HepG2 (cell line): Measurements from ENCODE around the gene KRTAP1-3. TPM values are rescaled to one million over a fixed set of nuclear protein-coding genes. Genes with fewer than 3 reads are reported as not detected.
A peak's percentile ranks its signal among the peaks of the same experiment; 100 is the strongest.

Experiments
- ATAC-seq: fragments of 200-7000 bp; cut with Tn5 transposase; 3 replicates; pipeline ENCODE4 v1.9.1; 2020; ENCODE audit warnings: mild to moderate bottlenecking, moderate library complexity
- BruUV-seq: library from RNA; stranded (reverse); fragments of 400-500 nt; replicated peaks from 2 replicates; lab custom pipeline; 2021; lab: Mats Ljungman, UMichigan
- CTCF ChIA-PET: fragments of 300-600 bp; formaldehyde crosslinking; extraction: SDS; loops from one replicate; lab custom pipeline; 2021; ENCODE audit warnings: low total read pairs, inconsistent platforms, low intra/inter-chr PET ratio; lab: Yijun Ruan, JAX
- POLR2A ChIA-PET: fragments of 350-600 bp; sonication (Branson Sonifier 250); formaldehyde crosslinking; loops from one replicate; lab custom pipeline; 2020; ENCODE audit warnings: antibody characterized with exemption, inconsistent platforms; lab: Yijun Ruan, JAX
- DNase-seq: peaks from one replicate; pipeline ENCODE4 v3.0.0-alpha.2; 2015; ENCODE audit warnings: low spot score
- FAIRE-seq: peaks from 3 replicates; lab custom pipeline; 2011; peaks lifted over from hg19 to GRCh38; lab: Jason Lieb, UNC
- H2AFZ ChIP-seq: one replicate; pipeline ENCODE4 v1.6.1; 2011; ENCODE audit warnings: low read length, inconsistent platforms
- H3K27ac ChIP-seq: fragments of 300-600 bp; 3 replicates; pipeline ENCODE4 v1.8.0; 2011; ENCODE audit warnings: mixed run types, mild to moderate bottlenecking, mixed read lengths, low read length, inconsistent platforms; ENCODE audit not compliant: insufficient read depth; ENCODE audit errors: extremely low read length
- H3K27me3 ChIP-seq, 2 experiments: fragments of 200-600 bp in 1 of 2; 2 replicates in 1 of 2; 3 replicates in 1 of 2; pipeline versions ENCODE4 v1.6.0 to v1.8.0; 2011; ENCODE audit warnings: low read length in 2 of 2, mild to moderate bottlenecking in 2 of 2, moderate library complexity in 2 of 2, inconsistent platforms in 1 of 2; ENCODE audit not compliant: insufficient read depth in 2 of 2, control insufficient read depth in 1 of 2
- H3K36me3 ChIP-seq, 2 experiments: fragments of 200-600 bp in 1 of 2; replicated peaks in 1 of 2; 2 replicates in 1 of 2; 3 replicates in 1 of 2; pipeline versions ENCODE4 v1.5.1 to v1.8.0; 2011; ENCODE audit warnings: low read length in 2 of 2, inconsistent platforms in 1 of 2; ENCODE audit not compliant: insufficient read depth in 2 of 2, control insufficient read depth in 1 of 2
- H3K4me1 ChIP-seq: 2 replicates; pipeline ENCODE4 v1.5.1; 2012; ENCODE audit warnings: low read length, inconsistent platforms; ENCODE audit not compliant: insufficient read depth
- H3K4me2 ChIP-seq: 2 replicates; pipeline ENCODE4 v1.6.0; 2011; ENCODE audit warnings: low read depth, low read length, inconsistent platforms
- H3K4me3 ChIP-seq, 3 experiments: fragments of 200-600 bp in 1 of 3; sonication (generic), shearing (Covaris generic) in 1 of 3; replicated peaks in 1 of 3; 2 replicates each; pipeline ENCODE4 v1.5.1; 2011 to 2016; ENCODE audit warnings: low read length in 3 of 3, inconsistent platforms in 2 of 3, low read depth in 2 of 3, mild to moderate bottlenecking in 2 of 3, control low read depth in 1 of 3, mixed read lengths in 1 of 3; ENCODE audit not compliant: insufficient read depth in 1 of 3
- H3K79me2 ChIP-seq: one replicate; pipeline ENCODE4 v1.6.1; 2011; ENCODE audit warnings: low read length, inconsistent platforms; ENCODE audit not compliant: insufficient read depth
- H3K9ac ChIP-seq: 2 replicates; pipeline ENCODE4 v1.6.0; 2011; ENCODE audit warnings: mild to moderate bottlenecking, low read depth, low read length, inconsistent platforms; ENCODE audit not compliant: insufficient read depth
- H3K9me3 ChIP-seq: 2 replicates; pipeline ENCODE4 v1.5.1; 2012; ENCODE audit warnings: mild to moderate bottlenecking, low read length
- H4K20me1 ChIP-seq: 2 replicates; pipeline ENCODE4 v1.6.0; 2011; ENCODE audit warnings: inconsistent platforms, mild to moderate bottlenecking, low read length, moderate library complexity; ENCODE audit not compliant: insufficient read depth
- ARHGAP35 ChIP-seq: sonication (generic); formaldehyde crosslinking; IDR thresholded peaks from 2 replicates; pipeline ENCODE4 v1.9.0; 2022; ENCODE audit warnings: mild to moderate bottlenecking, inconsistent platforms, moderate library complexity, missing genetic modification reagents, borderline replicate concordance
- BORCS8-MEF2B ChIP-seq: sonication (generic); formaldehyde crosslinking; IDR thresholded peaks from 2 replicates; pipeline ENCODE4 v1.8.0; 2022; ENCODE audit warnings: mild to moderate bottlenecking, missing genetic modification reagents
- ERF ChIP-seq: IDR thresholded peaks from 2 replicates; pipeline ENCODE4 v1.6.1; 2018; ENCODE audit warnings: missing biosample characterization, missing genetic modification reagents
- MXD1 ChIP-seq: sonication (generic); formaldehyde crosslinking; IDR thresholded peaks from 2 replicates; pipeline ENCODE4 v1.4.0; 2020; ENCODE audit warnings: mild to moderate bottlenecking, missing genetic modification reagents
- ZGPAT ChIP-seq: IDR thresholded peaks from 2 replicates; pipeline ENCODE4 v1.6.1; 2016; ENCODE audit warnings: mild to moderate bottlenecking
- ZNF329 ChIP-seq: sonication (generic); formaldehyde crosslinking; IDR thresholded peaks from 2 replicates; pipeline ENCODE4 v1.9.0; 2021; ENCODE audit warnings: low read depth, mild to moderate bottlenecking, missing genetic modification reagents
- ZNF589 ChIP-seq: sonication (generic); formaldehyde crosslinking; conservative IDR thresholded peaks from 2 replicates; pipeline ENCODE4 v1.8.0; 2022; ENCODE audit warnings: mild to moderate bottlenecking, moderate library complexity, missing genetic modification reagents
- ZNF598 ChIP-seq: sonication (generic); formaldehyde crosslinking; IDR thresholded peaks from 2 replicates; pipeline ENCODE4 v1.5.1; 2020; ENCODE audit warnings: mild to moderate bottlenecking, missing genetic modification reagents, borderline replicate concordance
- ZNF652 ChIP-seq: IDR thresholded peaks from 2 replicates; pipeline ENCODE4 v1.6.1; 2016; ENCODE audit warnings: low read depth, borderline replicate concordance
- ZNF674 ChIP-seq: sonication (generic); formaldehyde crosslinking; IDR thresholded peaks from 2 replicates; pipeline ENCODE4 v1.5.0; 2020; ENCODE audit warnings: low read depth, mild to moderate bottlenecking, missing genetic modification reagents
- ZNF713 ChIP-seq: sonication (generic); formaldehyde crosslinking; IDR thresholded peaks from 2 replicates; pipeline ENCODE4 v1.4.0; 2020; ENCODE audit warnings: mild to moderate bottlenecking, missing genetic modification reagents
- ZNF781 ChIP-seq: sonication (generic); formaldehyde crosslinking; IDR thresholded peaks from 2 replicates; pipeline ENCODE4 v1.5.1; 2020; ENCODE audit warnings: borderline replicate concordance, mild to moderate bottlenecking, missing genetic modification reagents; ENCODE audit errors: not compliant biosample characterization
- ZSCAN12 ChIP-seq: sonication (generic); formaldehyde crosslinking; IDR thresholded peaks from 2 replicates; pipeline ENCODE4 v1.9.0; 2021; ENCODE audit warnings: mild to moderate bottlenecking, missing genetic modification reagents
- WGBS: methylation state at CpG from one replicate; pipeline ENCODE4 v1.1.6; 2017; ENCODE audit warnings: low lambda C conversion rate; 5-methylcytosine and 5-hydroxymethylcytosine counted together
- in situ Hi-C: cut with HindIII; loops from 2 replicates; pipeline ENCODE4 v1.10.0; 2017; ENCODE audit warnings: low pct_unique_long_range_greater_than_20kb; ENCODE audit not compliant: extremely low pct_ligation_motif_present
- intact Hi-C: fragments of 100-400 bp; cut with micrococcal nuclease; formaldehyde crosslinking; loops from one replicate; pipeline ENCODE4 v1.10.0; 2022; ENCODE audit not compliant: unreplicated experiment
- polyA plus RNA-seq, 8 experiments: library from polyadenylated mRNA; depleted of rRNA in 3 of 8; stranded (reverse) in 7 of 8; unstranded in 1 of 8; fragments of >200 nt; fragmentation: Illumina TruSeq in 4 of 8; extraction: Trizol in 4 of 8; gene quantifications; 2 replicates each; pipeline versions ENCODE4 v1.2.1 to v1.2.3, GENCODE V29; 2011 to 2016; ENCODE audit warnings: low read depth in 4 of 8, missing spikeins in 1 of 8, mixed read lengths in 1 of 8; ENCODE audit not compliant: insufficient read depth in 1 of 8
- total RNA-seq, 5 experiments: library from RNA; depleted of rRNA; stranded (reverse); fragments of >200 nt; fragmentation: Illumina TruSeq; extraction: Trizol; gene quantifications; 2 replicates each; pipeline ENCODE4 v1.2.3, GENCODE V29; 2016; ENCODE audit warnings: low read depth in 1 of 5

KRTAP1-3 gene
- total and polyA plus RNA-seq, 2 of the 13 experiments (the other 11 are each of a cell fraction or from before 2014, with no cell fraction given): not detected

GRCh38 chr17:41019415-41019814 lies 15.3 kb downstream of the KRTAP1-3 start:
- Histone ChIP-seq H4K20me1 (no peaks in the 10 kb centered on the region), H3K79me2 (no peaks in the 10 kb centered on the region), H3K4me1 (peaks cover 34% of the 10 kb centered on the region), H3K27ac (no peak overlapping the region), H3K27me3 (no peaks in the 10 kb centered on the region), H3K4me3 (no peak overlapping the region), H3K9ac (no peak overlapping the region), H3K9me3 (no peaks in the 10 kb centered on the region; the same call in 1 of the 2 replicates), H3K4me2 (no peak overlapping the region), H3K36me3 (no peaks in the 10 kb centered on the region), H2AFZ (no peak overlapping the region)
- ChIA-PET POLR2A (interaction anchor here (1.3 kb wide), 1 partner anchor 10 kb away, joined by 4 read pairs; no protein-coding TSS in a partner anchor), CTCF (no interaction called here)
- intact Hi-C loops: no loop called here
- TF ChIP-seq ZNF652 (CRISPR knock-in tag): no peak
- TF ChIP-seq ZNF781 (CRISPR knock-in tag): no peak
- no peak for TF ChIP-seq ZSCAN12 (CRISPR knock-in tag)
- DNase-seq (no peak), ATAC-seq (no peak), FAIRE-seq (no peak)
- no TSS peak for BruUV-seq
- in situ Hi-C loops: no loop called here
- 96% methylated on average over 3 of the region's 3 CpGs for WGBS

- ATAC-seq (no peak), FAIRE-seq (no peak), DNase-seq (no peak)
- in situ Hi-C loops (no loop called here), intact Hi-C loops (no loop called here)
- H3K4me1 ChIP-seq: peaks cover 36% of the 10 kb centered on the region
- no peak for TF ChIP-seq ZNF713 (CRISPR knock-in tag)
- TF ChIP-seq ZNF674 (CRISPR knock-in tag): no peak
- no peak for TF ChIP-seq BORCS8-MEF2B (CRISPR knock-in tag)
- no peak for TF ChIP-seq ZNF589 (CRISPR knock-in tag)
- TF ChIP-seq ZNF329 (CRISPR knock-in tag): no peak
- no peak for TF ChIP-seq ZGPAT
- TF ChIP-seq MXD1: no peak
- TF ChIP-seq ZNF598: no peak
- no peak for TF ChIP-seq ARHGAP35 (CRISPR knock-in tag)
- no peak for TF ChIP-seq ERF
- ChIA-PET CTCF (no interaction called here), POLR2A (interaction anchor here (1.1 kb wide), 1 partner anchor 61 kb away, joined by 4 read pairs; no protein-coding TSS in a partner anchor)
- H3K79me2 ChIP-seq: no peaks in the 10 kb centered on the region
- no peaks in the 10 kb centered on the region; the same call in 1 of the 2 replicates for H3K9me3 ChIP-seq
- no peak overlapping the region for H3K4me3 ChIP-seq
- no TSS peak for BruUV-seq
- no peaks in the 10 kb centered on the region for H3K27me3 ChIP-seq
- H3K27ac ChIP-seq: no peak overlapping the region
- H4K20me1 ChIP-seq: no peaks in the 10 kb centered on the region
- peak overlapping the region; percentile 32 for H2AFZ ChIP-seq
- H3K36me3 ChIP-seq: no peaks in the 10 kb centered on the region
- no peak overlapping the region for H3K9ac ChIP-seq
- WGBS: 94% methylated on average over 3 of the region's 3 CpGs
- no peak overlapping the region for H3K4me2 ChIP-seq
These were observed 16.1 kb downstream of the KRTAP1-3 start for GRCh38 chr17:41018541-41018940.
